Astrocyte (in vitro differentiated cells and primary cell): Measurements from ENCODE around the gene GRK6.

ENCODE experiments used
- EZH2 ChIP-seq: IDR thresholded peaks from 2 replicates; pipeline ENCODE4 v1.6.1; 2012; ENCODE audit warnings: mild to moderate bottlenecking, low read length, inconsistent platforms; ENCODE audit not compliant: insufficient read depth
- TF ChIP-seq, protein P1 (sequence below): IDR thresholded peaks from 2 replicates; pipeline ENCODE4 v1.5.1; 2011; ENCODE audit warnings: low read depth, mild to moderate bottlenecking, inconsistent platforms, low read length, moderate library complexity; ENCODE audit not compliant: insufficient read depth

DNA sequence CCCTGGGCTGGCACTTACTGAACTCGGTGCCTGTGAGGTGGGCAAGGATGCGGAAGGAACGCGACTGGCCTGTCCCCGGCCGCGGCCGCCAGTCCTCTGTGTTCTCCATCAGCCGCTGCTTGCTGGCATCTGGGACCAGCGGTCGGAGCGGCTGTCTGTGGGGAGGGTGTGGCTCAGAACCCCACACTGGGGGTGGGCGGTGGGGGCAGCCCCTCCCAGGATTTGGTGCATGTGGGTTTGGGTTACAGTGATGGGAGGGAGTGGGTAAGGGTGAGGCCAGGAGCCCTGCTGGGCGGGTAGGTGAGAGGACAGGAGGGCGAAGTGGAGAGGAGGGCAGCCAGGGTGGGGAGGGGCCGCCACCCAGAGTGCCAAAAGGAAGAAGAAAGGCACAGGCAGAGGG lies 64.5 kb downstream of the GRK6 start:
- TF ChIP-seq, protein P1, sequence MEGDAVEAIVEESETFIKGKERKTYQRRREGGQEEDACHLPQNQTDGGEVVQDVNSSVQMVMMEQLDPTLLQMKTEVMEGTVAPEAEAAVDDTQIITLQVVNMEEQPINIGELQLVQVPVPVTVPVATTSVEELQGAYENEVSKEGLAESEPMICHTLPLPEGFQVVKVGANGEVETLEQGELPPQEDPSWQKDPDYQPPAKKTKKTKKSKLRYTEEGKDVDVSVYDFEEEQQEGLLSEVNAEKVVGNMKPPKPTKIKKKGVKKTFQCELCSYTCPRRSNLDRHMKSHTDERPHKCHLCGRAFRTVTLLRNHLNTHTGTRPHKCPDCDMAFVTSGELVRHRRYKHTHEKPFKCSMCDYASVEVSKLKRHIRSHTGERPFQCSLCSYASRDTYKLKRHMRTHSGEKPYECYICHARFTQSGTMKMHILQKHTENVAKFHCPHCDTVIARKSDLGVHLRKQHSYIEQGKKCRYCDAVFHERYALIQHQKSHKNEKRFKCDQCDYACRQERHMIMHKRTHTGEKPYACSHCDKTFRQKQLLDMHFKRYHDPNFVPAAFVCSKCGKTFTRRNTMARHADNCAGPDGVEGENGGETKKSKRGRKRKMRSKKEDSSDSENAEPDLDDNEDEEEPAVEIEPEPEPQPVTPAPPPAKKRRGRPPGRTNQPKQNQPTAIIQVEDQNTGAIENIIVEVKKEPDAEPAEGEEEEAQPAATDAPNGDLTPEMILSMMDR: no peak
- no peak for TF ChIP-seq EZH2
